Activated CD4-positive, alpha-beta T cell treated with anti-CD3 and anti-CD28 coated beads for 1 hour (primary cell): Measurements from ENCODE around the gene APOA1.

Source experiments
- DNase-seq: peaks from one replicate; pipeline ENCODE4 v3.0.0-alpha.2; 2020

APOA1 gene

GRCh38 chr11:116833491-116833815, 4.0 kb downstream of the APOA1 start:
- no peak for DNase-seq

DNA sequence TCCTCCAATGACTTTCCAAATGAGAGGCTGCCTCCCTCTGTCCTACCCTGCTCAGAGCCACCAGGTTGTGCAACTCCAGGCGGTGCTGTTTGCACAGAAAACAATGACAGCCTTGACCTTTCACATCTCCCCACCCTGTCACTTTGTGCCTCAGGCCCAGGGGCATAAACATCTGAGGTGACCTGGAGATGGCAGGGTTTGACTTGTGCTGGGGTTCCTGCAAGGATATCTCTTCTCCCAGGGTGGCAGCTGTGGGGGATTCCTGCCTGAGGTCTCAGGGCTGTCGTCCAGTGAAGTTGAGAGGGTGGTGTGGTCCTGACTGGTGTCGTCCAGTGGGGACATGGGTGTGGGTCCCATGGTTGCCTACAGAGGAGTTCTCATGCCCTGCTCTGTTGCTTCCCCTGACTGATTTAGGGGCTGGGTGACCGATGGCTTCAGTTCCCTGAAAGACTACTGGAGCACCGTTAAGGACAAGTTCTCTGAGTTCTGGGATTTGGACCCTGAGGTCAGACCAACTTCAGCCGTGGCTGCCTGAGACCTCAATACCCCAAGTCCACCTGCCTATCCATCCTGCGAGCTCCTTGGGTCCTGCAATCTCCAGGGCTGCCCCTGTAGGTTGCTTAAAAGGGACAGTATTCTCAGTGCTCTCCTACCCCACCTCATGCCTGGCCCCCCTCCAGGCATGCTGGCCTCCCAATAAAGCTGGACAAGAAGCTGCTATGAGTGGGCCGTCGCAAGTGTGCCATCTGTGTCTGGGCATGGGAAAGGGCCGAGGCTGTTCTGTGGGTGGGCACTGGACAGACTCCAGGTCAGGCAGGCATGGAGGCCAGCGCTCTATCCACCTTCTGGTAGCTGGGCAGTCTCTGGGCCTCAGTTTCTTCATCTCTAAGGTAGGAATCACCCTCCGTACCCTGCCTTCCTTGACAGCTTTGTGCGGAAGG, 4.8 kb downstream of the APOA1 start:
- DNase-seq: no peak

- no peak for DNase-seq
These were observed 5.6 kb downstream of the APOA1 start for GRCh38 chr11:116831790-116832349.

DNA sequence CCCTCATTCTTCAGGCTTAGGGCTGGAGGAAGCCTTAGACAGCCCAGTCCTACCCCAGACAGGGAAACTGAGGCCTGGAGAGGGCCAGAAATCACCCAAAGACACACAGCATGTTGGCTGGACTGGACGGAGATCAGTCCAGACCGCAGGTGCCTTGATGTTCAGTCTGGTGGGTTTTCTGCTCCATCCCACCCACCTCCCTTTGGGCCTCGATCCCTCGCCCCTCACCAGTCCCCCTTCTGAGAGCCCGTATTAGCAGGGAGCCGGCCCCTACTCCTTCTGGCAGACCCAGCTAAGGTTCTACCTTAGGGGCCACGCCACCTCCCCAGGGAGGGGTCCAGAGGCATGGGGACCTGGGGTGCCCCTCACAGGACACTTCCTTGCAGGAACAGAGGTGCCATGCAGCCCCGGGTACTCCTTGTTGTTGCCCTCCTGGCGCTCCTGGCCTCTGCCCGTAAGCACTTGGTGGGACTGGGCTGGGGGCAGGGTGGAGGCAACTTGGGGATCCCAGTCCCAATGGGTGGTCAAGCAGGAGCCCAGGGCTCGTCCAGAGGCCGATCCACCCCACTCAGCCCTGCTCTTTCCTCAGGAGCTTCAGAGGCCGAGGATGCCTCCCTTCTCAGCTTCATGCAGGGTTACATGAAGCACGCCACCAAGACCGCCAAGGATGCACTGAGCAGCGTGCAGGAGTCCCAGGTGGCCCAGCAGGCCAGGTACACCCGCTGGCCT, 7.1 kb downstream of the APOA1 start:
- DNase-seq: no peak

DNA sequence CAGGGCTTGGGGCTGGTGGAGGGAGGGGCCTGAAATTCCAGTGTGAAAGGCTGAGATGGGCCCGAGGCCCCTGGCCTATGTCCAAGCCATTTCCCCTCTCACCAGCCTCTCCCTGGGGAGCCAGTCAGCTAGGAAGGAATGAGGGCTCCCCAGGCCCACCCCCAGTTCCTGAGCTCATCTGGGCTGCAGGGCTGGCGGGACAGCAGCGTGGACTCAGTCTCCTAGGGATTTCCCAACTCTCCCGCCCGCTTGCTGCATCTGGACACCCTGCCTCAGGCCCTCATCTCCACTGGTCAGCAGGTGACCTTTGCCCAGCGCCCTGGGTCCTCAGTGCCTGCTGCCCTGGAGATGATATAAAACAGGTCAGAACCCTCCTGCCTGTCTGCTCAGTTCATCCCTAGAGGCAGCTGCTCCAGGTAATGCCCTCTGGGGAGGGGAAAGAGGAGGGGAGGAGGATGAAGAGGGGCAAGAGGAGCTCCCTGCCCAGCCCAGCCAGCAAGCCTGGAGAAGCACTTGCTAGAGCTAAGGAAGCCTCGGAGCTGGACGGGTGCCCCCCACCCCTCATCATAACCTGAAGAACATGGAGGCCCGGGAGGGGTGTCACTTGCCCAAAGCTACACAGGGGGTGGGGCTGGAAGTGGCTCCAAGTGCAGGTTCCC, 7.8 kb downstream of the APOA1 start, which contains the start of gene APOC3:
TSS of gene APOC3 (plus strand) at position 383 of the 659 bp plus-strand sequence. CDS start 676 bp downstream, outside the sequence.
- DNase-seq: no peak

DNA sequence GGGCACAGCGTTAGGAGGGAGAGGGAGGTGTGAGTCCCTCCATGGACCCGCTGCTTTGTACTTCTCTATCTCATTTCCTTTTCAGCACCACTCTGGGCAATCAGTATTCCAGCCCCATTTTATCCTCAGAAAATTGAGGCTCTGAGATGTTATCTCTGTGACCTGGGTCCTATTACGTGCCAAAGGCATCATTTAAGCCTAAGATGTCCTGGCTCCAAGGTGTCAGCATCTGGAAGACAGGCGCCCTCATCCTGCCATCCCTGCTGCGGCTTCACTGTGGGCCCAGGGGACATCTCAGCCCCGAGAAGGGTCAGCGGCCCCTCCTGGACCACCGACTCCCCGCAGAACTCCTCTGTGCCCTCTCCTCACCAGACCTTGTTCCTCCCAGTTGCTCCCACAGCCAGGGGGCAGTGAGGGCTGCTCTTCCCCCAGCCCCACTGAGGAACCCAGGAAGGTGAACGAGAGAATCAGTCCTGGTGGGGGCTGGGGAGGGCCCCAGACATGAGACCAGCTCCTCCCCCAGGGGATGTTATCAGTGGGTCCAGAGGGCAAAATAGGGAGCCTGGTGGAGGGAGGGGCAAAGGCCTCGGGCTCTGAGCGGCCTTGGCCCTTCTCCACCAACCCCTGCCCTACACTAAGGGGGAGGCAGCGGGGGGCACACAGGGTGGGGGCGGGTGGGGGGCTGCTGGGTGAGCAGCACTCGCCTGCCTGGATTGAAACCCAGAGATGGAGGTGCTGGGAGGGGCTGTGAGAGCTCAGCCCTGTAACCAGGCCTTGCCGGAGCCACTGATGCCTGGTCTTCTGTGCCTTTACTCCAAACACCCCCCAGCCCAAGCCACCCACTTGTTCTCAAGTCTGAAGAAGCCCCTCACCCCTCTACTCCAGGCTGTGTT, 8.5 kb downstream of the APOA1 start:
- DNase-seq: no peak

DNA sequence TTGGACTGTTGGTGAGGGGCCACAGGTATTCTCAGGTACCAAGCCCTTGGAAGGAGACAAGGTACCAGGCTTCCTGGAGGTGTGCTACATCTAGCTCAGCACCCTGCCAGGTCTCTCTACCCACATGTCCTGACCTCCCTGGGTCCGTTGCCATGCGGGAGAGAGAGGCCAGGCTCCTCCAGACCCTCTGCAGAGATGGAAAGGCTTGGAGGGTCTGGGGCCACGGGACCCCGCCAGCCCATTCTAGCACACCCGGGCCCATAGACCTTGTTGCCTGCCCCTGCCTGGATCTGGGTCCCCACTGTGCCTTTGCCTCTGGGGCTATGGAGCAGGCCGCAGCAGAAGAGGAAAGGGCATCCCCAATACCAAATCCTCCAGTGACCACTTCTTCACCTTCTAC, 10.0 kb downstream of the APOA1 start:
- no peak for DNase-seq

- DNase-seq: no peak
These were observed 10.5 kb downstream of the APOA1 start for GRCh38 chr11:116826751-116827431.

GRCh38 chr11:116825854-116826750, 11.3 kb downstream of the APOA1 start:
- no peak for DNase-seq

- no peak for DNase-seq
These were observed 12.0 kb downstream of the APOA1 start for GRCh38 chr11:116825434-116825833.

DNA sequence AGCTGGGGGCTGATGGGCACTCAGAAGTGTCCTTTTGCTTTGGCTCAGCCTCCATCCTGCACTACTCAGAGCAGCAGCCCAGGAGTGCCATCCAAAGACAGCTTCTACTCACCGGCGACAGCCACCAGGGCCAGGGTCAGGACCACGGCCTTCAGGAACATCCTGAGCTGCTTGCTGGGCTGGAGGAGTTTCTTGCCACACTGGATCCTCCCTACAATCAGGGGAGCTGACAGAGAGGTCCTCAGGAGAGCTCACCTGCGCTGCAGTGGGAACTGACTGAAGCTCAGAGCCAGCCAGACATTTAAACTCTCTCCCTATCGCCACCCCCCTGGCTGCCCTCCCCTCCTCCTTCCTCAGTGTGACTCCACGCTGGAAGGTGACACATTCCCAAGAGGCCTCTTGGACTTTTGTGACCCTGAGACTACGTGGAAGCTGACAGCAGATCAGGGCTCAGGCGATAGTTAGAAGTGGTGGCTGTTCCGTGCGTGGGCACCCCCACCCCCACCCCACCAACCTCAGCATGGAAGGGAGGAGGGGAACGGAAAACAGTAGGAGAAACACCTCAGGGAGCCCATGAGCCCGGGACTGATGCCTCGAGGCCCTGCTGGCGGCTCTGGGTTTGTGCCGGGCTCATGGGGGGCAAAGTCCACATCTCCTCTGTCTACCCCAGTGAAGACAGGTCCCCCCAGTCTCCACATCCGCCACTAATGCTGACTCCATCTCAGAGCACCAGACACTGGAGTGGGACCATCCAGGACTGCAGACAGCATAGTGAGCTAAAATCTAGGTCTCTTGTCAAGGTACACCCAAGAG, 14.2 kb downstream of the APOA1 start, which contains the start of gene APOA4:
TSS of gene APOA4 (minus strand) at position 274 of the 813 bp plus-strand sequence. CDS start at position 161, 113 bp downstream.
- no peak for DNase-seq

- DNase-seq: no peak
These were observed 14.8 kb downstream of the APOA1 start for GRCh38 chr11:116822575-116822974.

GRCh38 chr11:116821050-116821918, 16.1 kb downstream of the APOA1 start:
- DNase-seq: no peak

GRCh38 chr11:116819049-116819448, 18.4 kb downstream of the APOA1 start:
- DNase-seq: no peak

DNA sequence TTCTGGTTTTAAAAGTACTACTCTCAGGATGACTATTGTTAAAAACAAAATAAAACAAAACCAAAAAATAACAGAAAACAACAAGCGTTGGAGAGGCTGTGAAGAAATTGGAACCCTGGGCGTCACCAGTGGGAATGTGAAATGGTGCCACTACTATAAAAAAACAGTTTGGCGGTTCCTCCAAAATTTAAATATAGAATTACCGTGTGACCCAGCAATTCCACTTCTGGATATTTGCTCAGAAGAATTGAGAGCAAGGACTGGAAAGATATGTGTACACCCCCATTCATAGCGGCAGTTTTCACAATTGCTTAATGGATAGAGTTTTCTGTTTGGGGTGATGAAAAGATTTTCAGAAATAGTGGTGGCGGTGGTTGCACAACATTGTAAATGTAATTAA, 22.9 kb downstream of the APOA1 start:
- no peak for DNase-seq

DNA sequence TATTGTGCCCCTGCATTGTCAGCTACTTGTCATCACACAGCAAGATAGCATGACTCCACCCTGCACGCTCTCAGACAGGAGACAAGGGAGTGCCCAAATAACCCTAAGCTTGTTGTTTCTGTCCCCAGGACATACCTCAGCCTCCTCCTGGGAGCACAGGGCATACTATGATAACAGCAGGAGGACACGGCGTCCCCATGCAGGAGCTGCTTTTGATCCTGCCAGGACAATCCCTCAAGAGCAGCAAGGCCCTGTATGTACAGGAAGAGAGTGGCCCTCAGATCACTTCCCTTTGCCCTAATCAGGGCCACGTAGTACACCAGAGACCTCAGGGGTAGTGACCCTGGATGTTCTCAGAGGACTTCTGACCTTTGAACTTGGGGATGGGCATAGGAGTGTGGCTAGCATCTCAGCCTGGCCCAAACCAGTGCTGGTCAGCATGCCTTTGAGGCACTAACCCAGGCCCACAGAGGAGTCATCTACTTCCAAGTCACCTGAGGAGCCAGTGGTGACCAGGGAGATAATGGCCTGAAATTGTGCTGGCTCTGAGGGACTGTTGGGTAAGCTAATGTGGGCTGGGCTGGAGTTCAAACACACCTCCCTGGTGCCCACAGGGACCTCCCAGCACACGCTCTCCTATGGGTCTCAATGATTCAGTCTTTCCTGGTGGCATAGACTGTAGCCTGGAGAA, 23.5 kb downstream of the APOA1 start:
- no peak for DNase-seq

DNA sequence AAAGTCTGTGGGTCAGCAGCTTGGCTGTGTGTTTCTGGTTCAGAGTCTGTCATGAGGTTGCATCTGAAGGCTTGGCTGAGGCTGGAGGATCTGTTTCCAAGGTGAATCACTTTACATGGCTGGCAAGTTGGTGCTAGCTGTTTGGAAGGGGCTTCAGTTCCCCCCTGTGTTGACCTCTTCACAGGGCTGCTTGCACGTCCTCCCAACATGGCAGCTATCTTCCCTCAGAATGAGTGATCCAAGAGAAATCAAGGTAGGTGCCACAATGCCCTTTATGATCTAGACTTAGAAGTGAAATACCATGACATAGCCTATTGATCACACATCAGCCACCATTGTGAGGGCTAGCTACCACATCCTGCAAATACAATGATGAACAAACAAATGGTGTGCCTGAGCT, 24.3 kb downstream of the APOA1 start:
- DNase-seq: no peak

DNA sequence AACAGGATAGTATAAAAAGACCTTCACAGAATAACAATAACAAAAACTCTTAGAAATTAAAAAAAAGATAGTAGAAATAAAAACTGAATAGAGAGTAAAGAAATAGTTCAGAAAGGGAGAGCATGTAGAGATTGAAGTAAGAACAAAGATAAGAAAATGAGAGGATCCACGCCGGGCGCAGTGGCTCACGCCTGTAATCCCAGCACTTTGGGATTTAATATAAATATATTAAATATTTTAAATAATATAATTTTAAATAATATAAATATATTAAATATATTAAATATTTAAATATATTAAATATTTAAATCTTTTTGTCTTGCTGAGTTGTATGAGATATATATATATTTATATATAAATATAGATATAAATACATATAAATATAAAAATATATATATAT, 25.3 kb downstream of the APOA1 start:
- no peak for DNase-seq
